Vagina (tissue), 1 donor: ENCODE measurements around the gene FAM76B. TPM values are rescaled to one million over a fixed set of nuclear protein-coding genes. Genes with fewer than 3 reads are reported as not detected.

Experiments used
- total RNA-seq: library from RNA; depleted of rRNA; stranded (reverse); fragments of >200 nt; gene quantifications from one replicate; pipeline ENCODE4 v1.2.3, GENCODE V29; 2016

Gene FAM76B
- total RNA-seq, 1 donor from 2014 or later: 28.2 TPM

Other genes starting within 250 kb of the FAM76B start
- gene CEP57, start 716 bp upstream of the FAM76B start, total RNA-seq: 43.2 TPM
- 18.2 TPM for gene MTMR2, start 134.3 kb upstream of the FAM76B start, total RNA-seq